ENCODE results near the gene SPOCK2.

DNA sequence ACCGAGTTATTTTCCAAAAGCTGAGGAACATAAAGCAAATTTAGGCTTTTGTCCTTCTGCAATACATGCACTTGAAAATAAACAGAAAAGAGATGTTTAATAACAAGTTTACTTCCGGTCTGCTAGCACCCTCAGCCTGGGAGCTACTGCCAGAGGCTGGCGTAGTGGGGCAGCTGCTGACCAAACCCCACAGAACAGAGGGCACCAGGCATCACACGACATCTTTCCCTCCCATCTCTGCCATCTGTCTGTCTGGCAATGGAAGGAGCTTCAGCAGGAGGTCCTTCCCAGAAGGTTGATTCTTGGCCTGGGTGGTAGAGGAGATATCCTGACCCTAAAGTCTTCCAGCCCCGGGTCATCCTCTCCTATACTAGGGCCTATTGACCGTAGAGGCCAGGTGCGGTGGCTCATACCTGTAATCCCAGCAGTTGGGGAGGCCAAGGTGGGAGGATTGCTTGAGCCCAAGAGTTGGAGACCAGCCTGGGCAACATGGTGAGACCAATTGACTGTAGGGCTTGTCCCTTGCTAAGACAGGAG is 76.3 kb downstream of the SPOCK2 start:
- TF ChIP-seq, protein P1, sequence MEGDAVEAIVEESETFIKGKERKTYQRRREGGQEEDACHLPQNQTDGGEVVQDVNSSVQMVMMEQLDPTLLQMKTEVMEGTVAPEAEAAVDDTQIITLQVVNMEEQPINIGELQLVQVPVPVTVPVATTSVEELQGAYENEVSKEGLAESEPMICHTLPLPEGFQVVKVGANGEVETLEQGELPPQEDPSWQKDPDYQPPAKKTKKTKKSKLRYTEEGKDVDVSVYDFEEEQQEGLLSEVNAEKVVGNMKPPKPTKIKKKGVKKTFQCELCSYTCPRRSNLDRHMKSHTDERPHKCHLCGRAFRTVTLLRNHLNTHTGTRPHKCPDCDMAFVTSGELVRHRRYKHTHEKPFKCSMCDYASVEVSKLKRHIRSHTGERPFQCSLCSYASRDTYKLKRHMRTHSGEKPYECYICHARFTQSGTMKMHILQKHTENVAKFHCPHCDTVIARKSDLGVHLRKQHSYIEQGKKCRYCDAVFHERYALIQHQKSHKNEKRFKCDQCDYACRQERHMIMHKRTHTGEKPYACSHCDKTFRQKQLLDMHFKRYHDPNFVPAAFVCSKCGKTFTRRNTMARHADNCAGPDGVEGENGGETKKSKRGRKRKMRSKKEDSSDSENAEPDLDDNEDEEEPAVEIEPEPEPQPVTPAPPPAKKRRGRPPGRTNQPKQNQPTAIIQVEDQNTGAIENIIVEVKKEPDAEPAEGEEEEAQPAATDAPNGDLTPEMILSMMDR (IDR thresholded peaks at IDR 0.05; ENCODE audit: poor library complexity, severe bottlenecking), result no peak
- TF ChIP-seq TAF1 (IDR thresholded peaks at IDR 0.05; ENCODE audit: low read depth), result no peak
